HAP-1 (cell line): Measurements from ENCODE around the gene SEC14L1.

ENCODE experiments used
- DNase-seq, 2 experiments: peaks; one replicate each; pipeline ENCODE4 v3.0.0-alpha.2; 2016 to 2020; ENCODE audit warnings: low spot score in 2 of 2
- H3K27me3 ChIP-seq: fragments of 250-450 bp; sonication (Bioruptor Pico); 2 replicates; pipeline ENCODE4 v1.5.1; 2020; ENCODE audit warnings: low read depth, mild to moderate bottlenecking, moderate library complexity
- H3K36me3 ChIP-seq: fragments of 250-450 bp; sonication (Bioruptor Pico); replicated peaks from 2 replicates; pipeline ENCODE4 v1.5.1; 2020; ENCODE audit warnings: mild to moderate bottlenecking
- H3K4me1 ChIP-seq: fragments of 250-450 bp; sonication (Bioruptor Pico); 2 replicates; pipeline ENCODE4 v1.5.1; 2020; ENCODE audit warnings: mild to moderate bottlenecking
- H3K4me3 ChIP-seq: fragments of 250-450 bp; sonication (Bioruptor Pico); 2 replicates; pipeline ENCODE4 v1.5.1; 2020; ENCODE audit warnings: mild to moderate bottlenecking, moderate library complexity
- H3K9me3 ChIP-seq: fragments of 250-450 bp; sonication (Bioruptor Pico); 2 replicates; pipeline ENCODE4 v1.5.1; 2020; ENCODE audit warnings: mild to moderate bottlenecking, moderate library complexity
- in situ Hi-C: fragments of 300-500 bp; cut with MboI; formaldehyde crosslinking; loops from 3 replicates; pipeline ENCODE4 v1.14.3; 2020; ENCODE audit warnings: low sequenced_read_pairs, inconsistent platforms, mixed read lengths

The SEC14L1 gene

DNA sequence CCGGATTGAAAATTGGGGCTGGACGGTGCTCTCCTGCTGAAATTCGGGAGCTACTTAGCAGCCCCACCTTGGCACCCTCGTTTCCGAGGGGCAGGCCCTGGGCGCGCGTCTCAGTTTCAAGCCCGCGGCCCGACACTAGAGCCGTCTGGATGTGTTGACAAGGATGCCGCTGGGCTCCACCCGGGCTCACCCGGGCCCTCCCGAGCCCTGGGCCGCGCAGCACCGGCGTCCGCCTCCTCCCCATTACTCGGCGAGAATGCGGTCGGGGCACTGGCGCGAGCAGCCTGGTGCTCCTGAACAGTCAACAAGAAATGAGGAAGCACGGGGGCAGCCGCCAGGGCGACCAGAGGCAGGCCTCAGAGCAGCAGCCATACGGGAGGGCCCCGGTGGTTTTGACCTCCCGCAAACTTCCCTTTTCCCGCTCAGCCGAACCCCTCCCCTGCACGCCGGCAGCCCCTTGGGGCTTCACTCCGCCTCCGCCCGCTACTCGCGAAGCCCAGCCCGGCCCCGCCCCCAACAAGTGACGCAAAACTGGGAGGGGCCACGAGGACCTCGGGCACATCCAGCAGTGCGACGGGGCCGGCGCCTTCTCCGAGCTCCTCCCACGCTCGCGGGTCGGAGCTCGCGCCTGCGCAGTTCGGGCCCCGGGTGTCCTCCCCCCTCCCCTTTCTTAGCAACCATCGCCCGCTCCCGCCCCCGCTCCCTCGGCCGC is 447 bp upstream of the SEC14L1 start:
- peaks cover 6% of the 10 kb centered on the region for H3K4me1 ChIP-seq
- peaks cover 17% of the 10 kb centered on the region for H3K36me3 ChIP-seq
- peak overlapping the region; percentile 34 for H3K4me3 ChIP-seq
- no peaks in the 10 kb centered on the region for H3K27me3 ChIP-seq
- in situ Hi-C loops, result no loop called here
- peak; percentile 93 to 99 for DNase-seq
- no peaks in the 10 kb centered on the region; the same call in 1 of the 2 replicates for H3K9me3 ChIP-seq

DNA sequence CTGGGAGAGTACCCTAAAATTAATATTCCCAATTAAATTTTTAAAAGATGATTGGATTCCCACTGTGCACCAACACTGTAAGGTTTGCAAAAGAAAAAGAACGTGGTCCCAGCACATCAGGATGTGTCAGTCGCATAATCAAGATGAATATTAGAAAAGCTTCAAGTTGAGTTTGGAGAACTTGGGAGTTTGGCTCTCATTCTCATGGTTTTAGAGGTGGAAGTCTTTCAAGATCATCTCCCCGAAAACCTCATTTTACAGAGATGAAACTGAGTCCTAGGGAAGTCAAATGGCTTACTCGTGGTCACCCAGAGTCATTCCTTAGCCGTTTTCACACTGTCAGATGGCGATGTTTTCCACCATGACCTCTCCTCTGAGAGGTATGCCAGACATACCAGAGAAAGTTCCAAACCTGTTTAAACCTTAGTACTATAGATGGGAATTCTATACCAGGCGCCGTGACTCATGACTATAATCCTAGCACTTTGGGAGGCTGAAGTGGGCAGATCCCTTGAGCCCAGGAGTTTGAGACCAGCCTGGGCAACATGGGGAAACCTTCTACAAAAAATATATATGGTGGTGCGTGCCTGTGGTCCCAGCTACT is 1.2 kb downstream of the SEC14L1 start:
- Histone ChIP-seq H3K27me3 (no peaks in the 10 kb centered on the region), H3K9me3 (no peaks in the 10 kb centered on the region; the same call in 1 of the 2 replicates), H3K4me3 (peak overlapping the region; percentile 72), H3K4me1 (peaks cover 6% of the 10 kb centered on the region), H3K36me3 (peaks cover 17% of the 10 kb centered on the region)
- in situ Hi-C loops, result no loop called here
- DNase-seq, result no peak

DNA sequence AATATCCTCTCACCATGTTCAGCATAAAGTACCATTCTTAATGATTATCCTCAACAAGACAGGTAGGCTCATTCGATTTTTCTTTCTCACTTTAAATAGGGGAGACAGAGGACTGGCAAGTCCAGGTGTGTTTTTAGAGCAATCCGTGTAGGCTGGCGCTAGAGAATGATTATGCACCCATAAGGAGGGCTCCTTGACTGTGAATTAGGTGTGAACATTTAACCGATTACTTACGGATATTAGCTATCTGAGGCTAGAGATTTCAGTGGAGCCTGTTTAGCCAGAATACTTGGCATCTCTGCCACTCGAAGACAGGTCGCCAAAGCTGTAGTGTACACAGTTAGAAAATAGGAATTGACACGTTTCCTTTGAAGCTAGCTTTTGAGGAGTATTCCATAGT is 1.9 kb downstream of the SEC14L1 start:
- Histone ChIP-seq H3K4me3 (no peak overlapping the region), H3K27me3 (no peaks in the 10 kb centered on the region), H3K9me3 (no peaks in the 10 kb centered on the region), H3K4me1 (peaks cover 6% of the 10 kb centered on the region), H3K36me3 (peaks cover 22% of the 10 kb centered on the region)
- DNase-seq, result no peak
- in situ Hi-C loops, result no loop called here

DNA sequence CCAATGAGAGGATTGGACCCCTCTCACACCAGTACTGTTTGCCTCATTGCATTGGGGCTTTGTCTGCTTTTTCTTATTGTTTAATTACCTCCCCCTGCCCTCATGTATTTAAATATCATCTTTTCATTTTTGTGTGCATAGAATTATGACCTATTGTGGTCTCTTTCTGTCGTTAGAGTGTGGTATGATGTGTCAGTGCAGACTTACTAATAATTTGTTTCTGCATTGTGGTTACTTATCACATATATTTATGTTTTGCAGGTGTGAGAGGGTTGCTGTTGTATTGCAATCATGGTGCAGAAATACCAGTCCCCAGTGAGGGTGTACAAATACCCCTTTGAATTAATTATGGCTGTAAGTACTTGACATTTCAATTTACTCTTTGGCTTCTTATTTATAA is 2.5 kb downstream of the SEC14L1 start:
- H3K4me1 ChIP-seq, result peaks cover 6% of the 10 kb centered on the region
- in situ Hi-C loops, result no loop called here
- H3K36me3 ChIP-seq, result peaks cover 22% of the 10 kb centered on the region
- no peaks in the 10 kb centered on the region for H3K9me3 ChIP-seq
- DNase-seq, result no peak
- H3K4me3 ChIP-seq, result no peak overlapping the region
- H3K27me3 ChIP-seq, result no peaks in the 10 kb centered on the region

DNA sequence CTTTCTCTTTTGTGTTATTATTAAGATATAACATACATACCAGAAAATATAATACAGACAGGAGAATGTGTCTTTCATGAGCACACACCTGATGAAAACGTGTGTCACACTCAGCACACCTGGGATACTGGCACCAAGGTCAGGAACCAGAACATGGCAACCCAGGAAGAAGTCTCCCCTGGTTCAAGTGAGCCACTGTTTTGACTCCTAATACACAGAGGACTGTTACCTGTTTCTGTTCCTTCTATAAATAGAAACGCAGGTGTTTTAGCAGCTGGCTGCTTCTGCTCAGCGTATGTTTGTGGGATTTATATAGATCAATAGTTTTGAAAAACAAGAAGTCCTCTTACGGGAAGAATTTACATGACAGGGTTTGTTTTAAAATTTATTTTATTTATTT is 3.5 kb downstream of the SEC14L1 start:
- peaks cover 6% of the 10 kb centered on the region for H3K4me1 ChIP-seq
- DNase-seq, result no peak
- no peak overlapping the region for H3K4me3 ChIP-seq
- in situ Hi-C loops, result no loop called here
- peaks cover 22% of the 10 kb centered on the region for H3K36me3 ChIP-seq
- H3K9me3 ChIP-seq, result no peaks in the 10 kb centered on the region
- H3K27me3 ChIP-seq, result no peaks in the 10 kb centered on the region

DNA sequence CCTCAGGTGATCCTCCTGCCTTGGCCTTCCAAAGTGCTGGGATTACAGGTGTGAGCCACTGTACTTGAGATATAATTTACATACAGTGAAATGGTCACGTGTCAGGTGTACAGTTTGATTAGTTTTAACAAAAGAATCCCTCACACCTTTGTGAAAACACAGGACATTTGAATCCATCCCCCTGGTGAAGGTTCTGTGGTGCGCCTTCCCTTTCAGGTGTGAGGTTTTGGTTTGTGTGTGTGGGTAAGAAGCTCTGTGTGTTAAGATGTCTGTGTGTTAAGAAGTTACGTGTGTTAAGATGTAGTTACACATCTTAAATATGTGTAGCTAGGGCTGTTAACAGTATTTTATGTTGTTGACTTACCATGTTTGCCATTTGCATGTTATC is 4.4 kb downstream of the SEC14L1 start:
- peaks cover 22% of the 10 kb centered on the region for H3K36me3 ChIP-seq
- in situ Hi-C loops, result no loop called here
- no peak overlapping the region for H3K4me3 ChIP-seq
- H3K9me3 ChIP-seq, result no peaks in the 10 kb centered on the region
- peaks cover 2% of the 10 kb centered on the region; the same call in 1 of the 2 replicates for H3K4me1 ChIP-seq
- no peaks in the 10 kb centered on the region for H3K27me3 ChIP-seq
- DNase-seq, result no peak

DNA sequence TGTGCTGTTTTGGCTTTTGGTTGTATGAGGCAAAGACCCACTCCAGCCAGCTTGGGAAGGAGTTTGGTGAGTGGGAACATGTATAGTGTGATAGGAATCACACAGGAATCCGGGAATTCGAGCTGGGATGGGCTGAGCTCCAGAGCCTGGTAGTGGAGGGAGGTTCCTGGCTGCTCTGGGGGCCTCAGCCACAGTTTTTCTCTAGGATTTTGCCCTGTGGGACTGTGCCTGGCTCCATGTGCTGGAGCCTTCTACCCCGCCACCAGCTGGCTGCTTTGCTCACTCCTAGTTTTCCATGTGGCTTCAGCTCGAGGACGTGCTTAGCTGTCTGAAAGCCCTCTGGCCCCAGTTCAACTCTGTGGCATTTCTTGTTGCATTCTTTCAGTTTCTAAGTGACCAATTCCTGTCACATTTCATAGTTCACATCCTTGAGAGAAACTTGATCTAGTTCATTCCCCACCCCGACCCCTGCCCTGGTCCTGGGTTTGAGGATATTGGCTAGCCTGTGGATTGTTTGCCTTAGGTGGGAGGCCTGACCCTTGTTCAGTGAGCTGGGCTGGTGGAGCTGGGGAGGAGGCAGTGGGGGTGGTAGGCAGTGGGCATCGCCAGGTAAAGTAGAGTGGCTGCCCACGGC is 5.0 kb downstream of the SEC14L1 start:
- peaks cover 22% of the 10 kb centered on the region for H3K36me3 ChIP-seq

DNA sequence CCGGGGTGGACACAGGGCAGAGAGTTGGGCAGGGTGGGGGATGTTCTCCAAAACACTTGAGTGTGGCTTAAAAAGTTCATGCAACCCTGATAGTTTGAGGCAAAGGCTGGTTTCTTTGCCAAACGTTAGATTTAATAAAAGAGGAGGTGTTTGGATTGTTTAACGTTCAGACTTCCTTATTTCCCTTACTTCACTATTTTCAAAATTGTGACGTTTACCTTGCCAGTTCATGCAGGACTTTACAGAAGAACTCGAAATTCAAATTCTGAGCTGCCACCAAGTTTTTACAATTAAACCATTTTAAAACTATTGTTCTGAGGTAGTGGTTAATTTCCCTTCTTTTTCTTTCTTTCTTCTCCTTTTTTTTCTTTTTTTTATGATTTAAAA is 5.5 kb downstream of the SEC14L1 start:
- no peaks in the 10 kb centered on the region for H3K27me3 ChIP-seq
- H3K36me3 ChIP-seq, result peaks cover 22% of the 10 kb centered on the region
- no peak overlapping the region for H3K4me3 ChIP-seq
- no peak for DNase-seq
- in situ Hi-C loops, result no loop called here
- peaks cover 5% of the 10 kb centered on the region for H3K4me1 ChIP-seq
- H3K9me3 ChIP-seq, result no peaks in the 10 kb centered on the region

More for the DNA sequence above, 5.0 kb downstream of the SEC14L1 start:
- DNase-seq, result no peak
- in situ Hi-C loops, result no loop called here
- H3K9me3 ChIP-seq, result no peaks in the 10 kb centered on the region
- no peaks in the 10 kb centered on the region for H3K27me3 ChIP-seq
- no peaks in the 10 kb centered on the region; the same call in 1 of the 2 replicates for H3K4me1 ChIP-seq
- no peak overlapping the region for H3K4me3 ChIP-seq

DNA sequence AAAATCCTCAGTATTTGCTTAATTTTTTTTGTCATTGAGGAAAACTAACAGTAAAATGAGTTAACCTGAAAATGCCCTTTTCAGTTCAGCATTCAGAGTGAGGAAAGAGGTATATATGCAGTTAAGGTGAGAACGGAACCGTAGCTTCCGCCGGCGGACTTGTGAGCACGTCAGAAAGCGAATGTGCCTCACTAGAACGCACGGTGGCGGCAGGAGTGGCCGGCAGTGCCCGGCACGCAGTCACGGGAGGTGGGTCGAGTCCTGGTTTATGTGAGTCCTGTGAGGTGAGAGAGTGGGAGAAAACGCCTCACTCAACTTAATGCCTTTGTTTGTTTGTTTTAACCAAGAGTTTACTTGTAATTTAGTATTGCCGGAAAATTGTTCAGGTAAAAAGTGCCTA is 6.1 kb downstream of the SEC14L1 start:
- DNase-seq, result no peak
- no peak overlapping the region for H3K4me3 ChIP-seq
- in situ Hi-C loops, result no loop called here
- H3K36me3 ChIP-seq, result peaks cover 22% of the 10 kb centered on the region
- no peaks in the 10 kb centered on the region for H3K27me3 ChIP-seq
- H3K4me1 ChIP-seq, result peaks cover 11% of the 10 kb centered on the region
- no peaks in the 10 kb centered on the region for H3K9me3 ChIP-seq

DNA sequence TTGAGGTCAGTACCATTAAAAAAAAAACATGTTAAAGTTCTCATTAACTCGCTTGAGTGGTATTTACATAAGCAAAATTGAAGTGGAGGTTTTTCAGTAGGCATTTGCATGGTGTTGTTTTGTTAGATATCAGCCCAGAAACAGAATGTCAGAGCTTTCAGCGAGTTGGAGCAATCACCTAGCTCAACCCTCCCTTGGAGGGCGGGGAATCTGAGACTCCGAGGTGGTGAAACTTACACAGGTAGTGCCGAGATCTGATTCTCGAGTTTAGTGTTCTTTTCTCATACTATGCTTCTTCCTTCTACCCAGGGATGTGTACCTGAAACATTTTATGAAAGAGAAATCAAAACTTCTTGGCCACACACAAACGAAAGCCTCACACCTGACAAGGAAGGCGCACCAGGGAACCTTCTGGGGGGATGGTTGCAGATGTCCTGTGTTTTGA is 6.6 kb downstream of the SEC14L1 start:
- in situ Hi-C loops, result no loop called here
- Histone ChIP-seq H3K4me1 (peaks cover 16% of the 10 kb centered on the region), H3K36me3 (peaks cover 22% of the 10 kb centered on the region), H3K4me3 (no peak overlapping the region), H3K27me3 (no peaks in the 10 kb centered on the region), H3K9me3 (no peaks in the 10 kb centered on the region)
- DNase-seq, result no peak

DNA sequence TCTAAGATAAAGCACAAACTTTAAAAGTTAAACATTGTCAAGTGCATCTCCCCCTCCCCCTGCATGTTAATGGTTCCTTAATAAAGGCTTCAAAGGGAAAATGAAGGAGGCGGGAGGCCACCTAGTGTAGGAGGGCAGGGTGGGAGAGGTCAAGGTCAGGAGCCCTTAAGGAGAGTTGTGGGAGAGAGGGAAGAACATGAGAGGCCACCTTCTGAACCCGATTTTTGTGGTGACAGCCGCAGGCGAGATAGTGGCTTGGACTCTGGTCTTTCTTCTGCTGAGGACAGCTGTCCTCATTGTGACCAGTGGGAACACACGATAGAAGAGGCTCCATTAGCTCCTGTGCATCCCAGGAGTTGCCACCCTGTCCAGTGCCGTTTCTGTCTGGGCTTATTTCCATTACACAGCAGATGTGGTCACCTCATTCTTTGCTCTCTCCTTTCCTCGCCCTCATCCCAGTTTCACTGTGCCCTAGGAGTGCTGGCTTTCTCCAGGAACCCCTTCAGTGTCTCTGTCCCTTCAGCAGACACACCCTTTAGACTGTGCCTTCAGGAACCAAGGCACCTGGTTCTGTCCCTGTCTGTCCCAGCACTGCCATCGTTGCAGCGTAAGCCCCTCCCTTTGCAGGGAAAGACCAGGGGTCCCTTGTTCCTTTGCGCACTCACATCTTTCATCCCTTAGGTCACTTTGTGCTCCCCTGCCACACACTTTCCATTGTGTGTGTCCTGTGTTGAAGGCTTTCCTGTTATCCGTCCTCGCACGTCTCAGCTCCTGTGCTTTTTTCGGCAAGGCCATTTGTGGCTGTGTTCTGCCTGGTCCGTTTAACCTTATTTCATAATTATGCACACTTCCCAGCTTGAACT is 7.5 kb downstream of the SEC14L1 start:
- peaks cover 26% of the 10 kb centered on the region for H3K4me1 ChIP-seq
- no peak overlapping the region for H3K4me3 ChIP-seq
- H3K9me3 ChIP-seq, result no peaks in the 10 kb centered on the region
- no peaks in the 10 kb centered on the region for H3K27me3 ChIP-seq
- H3K36me3 ChIP-seq, result peaks cover 14% of the 10 kb centered on the region
- no peak for DNase-seq
- in situ Hi-C loops, result no loop called here

DNA sequence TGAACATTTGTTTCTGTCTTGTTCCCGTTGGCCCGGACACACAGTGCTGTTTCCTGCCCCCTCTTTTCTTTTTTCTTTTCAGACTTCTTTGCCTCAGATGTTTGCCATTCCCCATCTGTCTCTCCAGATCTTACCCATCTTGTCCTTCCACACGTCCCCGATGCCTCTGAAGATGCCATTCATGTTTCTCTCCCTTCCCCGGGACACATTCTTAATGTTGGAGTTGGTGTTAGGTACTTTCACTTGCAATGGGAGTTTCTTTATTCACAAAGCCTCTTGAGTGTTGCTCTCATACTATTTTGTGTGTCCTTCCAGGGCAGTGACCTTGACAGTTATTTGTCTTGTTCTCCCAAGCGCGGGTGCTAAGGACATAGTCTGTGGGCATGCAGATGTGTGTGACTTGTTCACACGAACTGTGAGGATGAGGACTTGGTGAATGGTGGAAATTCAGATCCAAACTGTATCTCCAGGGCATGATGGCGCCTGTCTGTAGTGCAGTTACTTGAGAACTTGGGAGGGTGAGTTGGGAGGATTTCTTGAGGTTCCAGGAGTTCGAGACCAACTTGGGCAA is 8.3 kb downstream of the SEC14L1 start:
- peaks cover 32% of the 10 kb centered on the region for H3K4me1 ChIP-seq
- DNase-seq, result no peak
- no peaks in the 10 kb centered on the region for H3K9me3 ChIP-seq
- H3K36me3 ChIP-seq, result peaks cover 8% of the 10 kb centered on the region
- no peak overlapping the region for H3K4me3 ChIP-seq
- no peaks in the 10 kb centered on the region for H3K27me3 ChIP-seq
- in situ Hi-C loops, result no loop called here

DNA sequence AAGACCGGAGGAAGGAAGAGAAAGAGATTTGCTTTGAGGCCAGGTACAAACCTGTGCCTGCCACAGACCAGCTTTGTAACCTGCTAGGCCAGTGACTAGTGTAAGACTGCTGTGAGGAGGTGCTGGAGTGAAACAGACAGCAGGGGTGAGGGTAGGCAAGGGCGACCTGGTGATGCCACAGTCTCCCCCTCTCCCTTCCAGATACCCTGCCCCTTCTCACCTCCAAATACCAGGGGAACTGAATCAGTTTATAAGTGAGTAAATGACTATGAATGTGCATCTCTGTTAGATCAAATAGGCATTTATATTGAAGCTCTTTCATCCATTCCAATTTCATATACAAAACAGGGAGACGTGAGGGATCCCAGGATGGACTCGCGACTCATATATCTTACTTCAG is 9.4 kb downstream of the SEC14L1 start:
- Histone ChIP-seq H3K36me3 (peaks cover 5% of the 10 kb centered on the region), H3K4me1 (peaks cover 32% of the 10 kb centered on the region), H3K4me3 (no peak overlapping the region), H3K9me3 (no peaks in the 10 kb centered on the region), H3K27me3 (no peaks in the 10 kb centered on the region)
- DNase-seq, result no peak
- in situ Hi-C loops, result no loop called here
